SH-SY5Y (cell line): ENCODE measurements around the gene CC2D1A.

ENCODE experiments used
- GATA2 ChIP-seq: IDR thresholded peaks from 2 replicates; pipeline ENCODE4 v1.6.1; 2011; ENCODE audit warnings: mild to moderate bottlenecking, low read depth, low read length
- GATA3 ChIP-seq: IDR thresholded peaks from 2 replicates; pipeline ENCODE4 v1.6.1; 2011; ENCODE audit warnings: low read depth, mild to moderate bottlenecking, low read length, moderate library complexity

- TF ChIP-seq GATA2 (no peak), GATA3 (no peak)
These were observed 63.0 kb downstream of the CC2D1A start for GRCh38 chr19:13968999-13969398.
